Stimulated activated CD4-positive, alpha-beta T cell treated with anti-CD3 and anti-CD28 coated beads, Interleukin-15, amount 100 ng/mL, for 1 hour (primary cell): ENCODE results near the gene LAPTM5.
"Not testable (repeated sequence)": the region's sequence is repeated elsewhere in the genome, so short reads cannot be mapped to it uniquely, and the experiment has no call there.

Experiments
- DNase-seq, 2 donors: peaks; one replicate each; pipeline ENCODE4 v3.0.0-alpha.2; 2020; ENCODE audit warnings: low read depth in 1 of 2, low spot score in 1 of 2

LAPTM5 gene

GRCh38 chr1:30771005-30771404 is 13.4 kb upstream of the LAPTM5 start:
- no peak for DNase-seq

- no peak for DNase-seq
Measured at GRCh38 chr1:30770150-30770549, 12.6 kb upstream of the LAPTM5 start.

- DNase-seq, result no peak
Measured at GRCh38 chr1:30768830-30769718, 11.5 kb upstream of the LAPTM5 start.

- no peak for DNase-seq
Measured at GRCh38 chr1:30768159-30768829, 10.7 kb upstream of the LAPTM5 start.

DNA sequence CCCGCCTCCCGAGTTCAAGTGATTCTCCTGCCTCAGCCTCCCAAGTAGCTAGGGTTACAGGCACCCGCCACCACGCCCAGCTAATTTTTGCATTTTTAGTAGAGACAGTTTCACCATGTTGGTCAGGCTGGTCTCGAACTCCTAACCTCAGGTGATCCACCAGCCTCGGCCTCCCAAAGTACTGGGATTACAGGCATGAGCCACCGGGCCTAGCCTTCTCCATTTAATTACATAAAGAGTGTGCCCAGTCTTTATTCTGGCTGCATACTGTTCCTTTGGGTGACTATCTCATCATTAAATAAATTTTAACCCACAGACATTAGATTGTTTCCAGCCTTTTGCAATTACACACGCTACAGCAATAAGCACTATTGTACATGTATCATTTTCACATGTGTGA is 9.4 kb upstream of the LAPTM5 start:
- DNase-seq, result not testable (repeated sequence)

DNA sequence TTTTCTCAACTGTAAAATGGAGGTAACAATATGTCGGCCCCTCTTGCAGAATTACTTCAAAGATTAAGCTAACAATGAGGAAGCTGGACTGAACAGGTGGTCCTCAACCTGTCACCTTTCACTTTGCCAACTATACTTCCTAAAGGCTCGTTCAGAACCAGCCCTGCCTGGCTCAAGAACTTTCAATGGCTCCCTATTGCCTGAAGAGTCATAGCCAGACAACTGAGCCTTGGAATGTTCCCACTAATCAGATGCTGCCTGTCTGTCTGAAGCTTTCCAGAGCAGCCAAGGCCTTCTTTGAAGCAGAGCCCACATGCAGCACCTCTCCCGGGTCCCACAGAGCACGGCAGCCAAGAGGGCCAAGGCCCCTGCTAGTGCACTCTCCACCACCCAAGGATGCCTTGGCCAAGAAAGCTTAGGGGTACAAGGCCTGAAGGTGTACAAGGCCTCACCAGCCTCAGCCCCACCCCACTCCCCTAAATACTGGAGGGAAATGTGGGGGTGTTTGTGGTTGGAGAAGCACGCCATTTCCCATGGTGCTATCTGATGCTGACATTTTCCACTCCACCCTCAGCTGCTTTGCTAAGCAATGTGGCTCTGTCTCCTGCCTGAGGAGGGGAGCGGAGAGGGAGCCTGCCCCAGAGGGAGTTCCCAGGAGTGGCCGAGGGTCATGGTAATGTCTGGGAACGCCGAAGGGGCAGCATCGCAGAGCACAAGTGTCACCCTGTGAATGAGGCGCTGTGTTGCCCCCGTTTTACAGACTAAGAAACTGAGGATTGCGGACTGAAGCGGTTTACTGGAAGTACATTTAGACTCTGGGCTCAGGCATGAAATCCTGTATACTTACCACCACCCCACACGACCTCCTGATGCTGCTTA is 8.2 kb upstream of the LAPTM5 start:
- DNase-seq, result no peak

DNA sequence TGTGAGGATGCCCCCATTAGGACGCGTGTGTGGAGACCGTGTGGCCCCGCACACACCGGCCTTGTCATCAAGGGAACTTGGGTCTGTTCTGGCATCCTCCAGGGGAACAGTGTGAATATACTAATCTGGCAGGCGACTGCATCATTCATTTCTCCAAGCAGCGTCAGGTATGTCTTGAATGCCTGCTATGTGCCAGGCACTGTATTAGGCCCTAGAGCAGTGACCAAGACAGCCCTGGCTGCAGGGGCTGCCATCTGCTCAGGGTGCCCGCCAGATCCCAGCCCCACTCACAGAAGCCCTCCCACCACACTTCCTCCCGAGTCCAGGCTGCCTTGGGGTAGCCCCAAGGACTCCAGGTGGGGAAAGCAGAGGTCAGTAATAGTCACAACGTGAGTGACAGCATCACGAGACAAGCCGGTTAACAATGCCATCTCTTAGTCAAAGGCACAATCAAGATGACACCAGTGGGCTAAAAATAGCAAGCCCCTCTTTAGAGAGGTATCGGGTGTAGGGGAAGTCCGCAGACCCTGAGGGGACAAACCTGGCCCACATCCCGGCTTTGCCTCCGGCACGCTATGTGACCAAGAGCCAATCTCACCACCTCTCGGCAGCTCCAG is 7.5 kb upstream of the LAPTM5 start:
- no peak for DNase-seq

GRCh38 chr1:30764396-30764795 is 6.8 kb upstream of the LAPTM5 start:
- no peak for DNase-seq

GRCh38 chr1:30763651-30764248 is 6.2 kb upstream of the LAPTM5 start:
- DNase-seq, result no peak

- no peak for DNase-seq
Measured at GRCh38 chr1:30762930-30763650, 5.5 kb upstream of the LAPTM5 start.

DNA sequence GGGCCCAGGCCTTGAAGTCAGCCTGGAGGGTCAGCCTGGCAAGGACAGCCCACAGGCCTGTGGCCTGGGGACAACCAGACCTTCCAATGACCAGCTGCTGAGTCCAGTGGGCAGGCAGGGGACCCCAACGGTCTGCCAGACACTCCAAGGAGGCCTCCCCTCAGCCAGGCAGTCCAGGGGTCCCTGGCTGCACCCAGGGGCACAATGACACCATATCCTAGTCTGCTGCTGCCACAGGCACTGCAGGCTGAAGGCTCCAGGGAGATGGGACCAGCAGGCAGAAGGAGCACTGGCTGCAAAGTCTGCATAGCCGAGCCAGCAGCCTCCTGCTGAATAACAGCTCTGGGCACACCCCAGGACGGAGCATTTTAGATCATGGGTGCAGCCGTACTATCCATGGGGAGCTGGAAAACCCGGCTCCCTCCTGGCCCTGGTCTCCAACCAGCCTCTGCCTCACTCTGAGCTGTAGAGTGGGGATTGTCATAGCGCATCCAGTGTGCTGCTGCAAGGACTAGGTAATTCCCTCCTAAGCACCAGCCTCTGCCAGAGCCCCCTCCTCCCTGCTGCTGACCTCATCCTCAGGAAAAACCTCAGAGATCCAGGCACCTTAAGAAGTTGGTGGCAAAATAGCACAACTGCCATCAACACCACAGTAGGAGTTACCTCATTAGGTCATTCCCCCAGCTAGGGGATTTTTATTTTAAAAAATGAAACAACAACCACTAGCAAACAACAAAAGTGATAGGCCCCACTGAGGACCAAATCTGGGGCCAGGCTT is 4.8 kb upstream of the LAPTM5 start:
- no peak for DNase-seq

DNA sequence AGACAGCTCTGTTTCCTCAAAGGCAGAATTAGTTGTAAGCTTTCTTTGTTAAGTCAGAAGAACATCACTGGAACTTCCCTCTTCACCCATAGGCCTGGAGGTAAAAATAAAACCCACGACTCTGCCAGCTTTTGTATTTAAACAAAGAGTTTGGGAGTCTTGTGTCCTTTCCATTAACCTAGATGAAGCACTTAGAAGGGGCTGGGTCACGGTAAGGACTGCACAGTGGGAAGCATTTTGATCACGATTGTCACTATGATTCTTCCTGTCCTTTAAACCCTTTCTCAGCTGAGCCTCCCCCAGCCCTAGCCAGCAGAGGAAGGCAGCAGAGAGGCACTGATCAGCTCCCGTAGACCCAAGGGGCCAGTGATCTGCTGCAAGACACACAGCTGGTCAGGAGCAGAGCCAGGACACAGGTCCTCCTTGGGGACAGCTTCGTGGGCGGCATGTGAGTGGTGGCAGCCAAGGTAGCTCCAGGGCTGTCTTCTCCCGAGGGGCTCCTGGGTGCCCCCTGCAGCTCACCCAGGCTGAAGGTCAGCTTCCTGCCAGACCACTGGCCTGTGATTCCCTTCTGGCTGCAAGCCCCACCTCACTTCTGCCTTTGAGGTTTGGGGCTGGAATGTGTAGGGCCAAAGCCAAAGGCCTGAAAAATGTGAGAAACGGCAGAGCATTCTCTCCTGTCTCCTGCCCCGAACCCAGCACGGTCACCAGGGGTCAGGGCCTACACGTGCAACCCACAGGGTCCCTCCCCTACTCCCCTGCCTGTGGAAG is 4.0 kb upstream of the LAPTM5 start:
- no peak for DNase-seq

DNA sequence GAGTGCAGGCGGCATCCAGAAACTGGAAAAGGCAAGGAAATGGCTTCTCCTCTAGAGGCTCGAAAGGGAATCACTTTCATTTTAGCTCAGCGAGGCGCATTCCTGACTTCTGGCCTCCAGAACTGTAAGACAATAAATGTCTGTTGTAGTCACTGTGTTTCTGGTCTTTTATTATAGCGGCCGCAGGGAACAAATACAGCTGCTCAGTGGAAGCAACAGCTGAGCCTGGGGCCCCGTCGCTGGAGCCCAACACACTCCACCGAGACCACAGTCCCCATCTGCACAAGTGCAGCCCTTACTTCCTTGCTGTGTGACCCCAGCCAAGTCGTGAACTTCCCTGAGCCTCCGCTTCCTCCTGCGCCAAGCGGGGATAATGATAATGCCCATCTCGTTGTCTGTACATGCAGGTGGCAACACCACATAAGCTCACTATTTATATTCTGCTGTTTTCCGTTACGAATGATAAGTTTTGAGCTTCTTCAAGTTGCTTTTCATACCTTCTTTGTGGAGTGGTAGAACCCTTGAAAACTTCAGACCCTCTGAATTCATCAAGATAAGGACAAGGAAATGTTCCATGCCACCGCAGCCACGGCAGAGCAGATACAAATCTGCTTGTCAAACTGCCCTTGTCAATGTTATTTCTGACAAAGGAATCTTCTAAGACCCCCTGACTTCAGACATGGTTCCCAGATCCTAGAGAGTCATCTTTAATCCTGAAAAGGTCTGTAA is 3.2 kb upstream of the LAPTM5 start:
- no peak for DNase-seq

GRCh38 chr1:30759718-30760281 is 2.2 kb upstream of the LAPTM5 start:
- DNase-seq, result peak; percentile 37 to 52

GRCh38 chr1:30758785-30759380 is 1.3 kb upstream of the LAPTM5 start:
- DNase-seq, result no peak

GRCh38 chr1:30758121-30758688 is 631 bp upstream of the LAPTM5 start:
- no peak for DNase-seq
